Measurements from ENCODE around the gene FAM8A1. TPM values are rescaled to one million over a fixed set of nuclear protein-coding genes. Genes with fewer than 3 reads are reported as not detected.
"Not testable (repeated sequence)": the region's sequence is repeated elsewhere in the genome, so short reads cannot be mapped to it uniquely, and the experiment has no call there.

Gene FAM8A1
- polyA plus RNA-seq, 1 experiment, result 24.1 TPM

GRCh38 chr6:17583811-17584210, 16.3 kb upstream of the FAM8A1 start:
- no peaks in the 10 kb centered on the region for H3K27me3 ChIP-seq (ENCODE audit: control insufficient read depth, insufficient read depth, low read length)
- POLR2A ChIA-PET, result interaction anchor here (0.6 to 0.7 kb wide), 2 partner anchors 16 to 427 kb away, joined by 3 to 7 read pairs; partner anchors contain the start of gene FAM8A1
- DNase-seq (ENCODE audit: low read depth, low spot score), result peak; percentile 2
- H3K27ac ChIP-seq (ENCODE audit: low read depth, low read length), result no peak overlapping the region
- no peaks in the 10 kb centered on the region; the same call in 1 of the 2 replicates for H3K9me3 ChIP-seq (ENCODE audit: control insufficient read depth, insufficient read depth, low read length)
- CTCF ChIA-PET, result interaction anchor here (0.6 to 2.8 kb wide), 31 partner anchors 10 to 1072 kb away, joined by 3 to 34 read pairs (median 4); partner anchors contain the start of genes FAM8A1 and RBM24
- TF ChIP-seq CTCF (IDR thresholded peaks at IDR 0.05; ENCODE audit: low read depth, low read length), result no peak
- no peak overlapping the region for H3K4me3 ChIP-seq (ENCODE audit: low read depth, low read length)

GRCh38 chr6:17584241-17584803, 15.8 kb upstream of the FAM8A1 start:
- no peak overlapping the region for H3K27ac ChIP-seq (ENCODE audit: low read depth, low read length)
- ChIA-PET CTCF (interaction anchor here (0.6 to 2.8 kb wide), 31 partner anchors 11 to 1072 kb away, joined by 3 to 34 read pairs (median 4); partner anchors contain the start of genes FAM8A1 and RBM24), POLR2A (interaction anchor here (0.6 to 0.7 kb wide), 2 partner anchors 16 to 427 kb away, joined by 3 to 7 read pairs; partner anchors contain the start of gene FAM8A1)
- H3K9me3 ChIP-seq (ENCODE audit: control insufficient read depth, insufficient read depth, low read length), result no peaks in the 10 kb centered on the region; the same call in 1 of the 2 replicates
- H3K4me3 ChIP-seq (ENCODE audit: low read depth, low read length), result no peak overlapping the region
- H3K27me3 ChIP-seq (ENCODE audit: control insufficient read depth, insufficient read depth, low read length), result no peaks in the 10 kb centered on the region
- peak; percentile 64 for DNase-seq (ENCODE audit: low read depth, low spot score)
- TF ChIP-seq CTCF (IDR thresholded peaks at IDR 0.05; ENCODE audit: low read depth, low read length), result peak; percentile 80

- Histone ChIP-seq H3K9me3 (ENCODE audit: control insufficient read depth, insufficient read depth, low read length) (no peaks in the 10 kb centered on the region; the same call in 1 of the 2 replicates), H3K27ac (ENCODE audit: low read depth, low read length) (no peak overlapping the region), H3K4me3 (ENCODE audit: low read depth, low read length) (no peak overlapping the region), H3K27me3 (ENCODE audit: control insufficient read depth, insufficient read depth, low read length) (no peaks in the 10 kb centered on the region)
- POLR2A ChIA-PET, result no interaction called here
- TF ChIP-seq CTCF (IDR thresholded peaks at IDR 0.05; ENCODE audit: low read depth, low read length), result no peak
- CTCF ChIA-PET, result interaction anchor here (0.7 to 2.8 kb wide), 5 partner anchors 45 to 439 kb away, joined by 3 to 34 read pairs (median 13); no protein-coding TSS in a partner anchor
- DNase-seq (ENCODE audit: low read depth, low spot score), result no peak
Observed at GRCh38 chr6:17585766-17586490, 14.2 kb upstream of the FAM8A1 start.

- CTCF ChIA-PET; H3K27me3 ChIP-seq (ENCODE audit: control insufficient read depth, insufficient read depth, low read length); H3K27ac ChIP-seq (ENCODE audit: low read depth, low read length); H3K9me3 ChIP-seq (ENCODE audit: control insufficient read depth, insufficient read depth, low read length); DNase-seq (ENCODE audit: low read depth, low spot score); POLR2A ChIA-PET; H3K4me3 ChIP-seq (ENCODE audit: low read depth, low read length): not testable (repeated sequence)
Observed at GRCh38 chr6:17586623-17587022, 13.5 kb upstream of the FAM8A1 start.

- DNase-seq (ENCODE audit: low read depth, low spot score), result no peak
Observed at GRCh38 chr6:17588011-17588410, 12.1 kb upstream of the FAM8A1 start.

More at GRCh38 chr6:17588011-17588410, 12.1 kb upstream of the FAM8A1 start:
- Histone ChIP-seq H3K4me3 (ENCODE audit: low read depth, low read length) (no peak overlapping the region), H3K27ac (ENCODE audit: low read depth, low read length) (no peak overlapping the region), H3K27me3 (ENCODE audit: control insufficient read depth, insufficient read depth, low read length) (no peaks in the 10 kb centered on the region), H3K9me3 (ENCODE audit: control insufficient read depth, insufficient read depth, low read length) (no peaks in the 10 kb centered on the region)
- TF ChIP-seq CTCF (IDR thresholded peaks at IDR 0.05; ENCODE audit: low read depth, low read length), result no peak
- ChIA-PET CTCF (interaction anchor here (0.6 kb wide), 1 partner anchor 369 kb away, joined by 3 read pairs; no protein-coding TSS in a partner anchor), POLR2A (no interaction called here)
